HG03196 (cell line): ENCODE measurements around the gene CHMP2A.
"Not testable (repeated sequence)": the region's sequence is repeated elsewhere in the genome, so short reads cannot be mapped to it uniquely, and the experiment has no call there.

Source experiments
- ATAC-seq: cut with Tn5 transposase; IDR thresholded peaks from one replicate; pipeline ENCODE4 v1.9.1; 2021; ENCODE audit not compliant: unreplicated experiment

The CHMP2A gene

DNA sequence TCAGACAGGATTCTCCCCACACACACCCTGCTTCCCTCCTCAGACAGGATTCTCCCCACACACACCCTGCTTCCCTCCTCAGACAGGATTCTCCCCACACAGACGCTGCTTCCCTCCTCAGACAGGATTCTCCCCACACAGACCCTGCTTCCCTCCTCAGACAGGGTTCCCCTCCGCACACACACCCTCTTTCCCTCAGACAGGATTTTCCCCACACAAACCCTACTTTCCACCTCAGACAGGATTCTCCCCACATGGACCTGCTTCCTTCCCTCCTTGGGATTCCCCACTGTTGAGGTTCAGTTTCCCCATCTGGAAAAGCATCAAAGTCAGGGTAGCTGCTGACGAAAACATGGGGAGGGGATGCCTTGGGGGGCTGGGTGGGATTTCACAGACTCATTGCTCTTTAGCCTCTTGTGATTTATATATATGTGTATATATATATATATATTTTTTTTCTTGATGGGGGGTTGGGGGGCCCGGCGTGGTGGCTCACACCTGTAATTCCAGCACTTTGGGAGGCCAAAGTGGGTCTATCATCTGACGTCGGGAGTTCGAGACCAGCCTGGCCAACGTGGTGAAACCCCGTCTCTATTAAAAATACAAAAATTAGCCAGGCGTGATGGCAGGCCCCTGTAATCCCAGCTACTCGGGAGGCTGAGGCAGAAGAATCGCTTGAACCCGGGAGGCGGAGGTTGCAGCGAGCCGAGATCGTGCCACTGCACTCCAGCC, 12.1 kb downstream of the CHMP2A start:
- ATAC-seq: not testable (repeated sequence)

DNA sequence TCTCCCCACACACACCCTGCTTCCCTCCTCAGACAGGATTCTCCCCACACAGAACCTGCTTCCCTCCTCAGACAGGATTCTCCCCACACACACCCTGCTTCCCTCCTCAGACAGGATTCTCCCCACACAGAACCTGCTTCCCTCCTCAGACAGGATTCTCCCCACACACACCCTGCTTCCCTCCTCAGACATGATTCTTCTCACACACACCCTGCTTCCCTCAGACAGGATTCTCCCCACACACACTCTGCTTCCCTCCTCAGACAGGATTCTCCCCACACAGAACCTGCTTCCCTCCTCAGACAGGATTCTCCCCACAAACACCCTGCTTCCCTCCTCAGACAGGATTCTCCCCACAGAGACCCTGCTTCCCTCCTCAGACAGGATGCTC, 15.7 kb downstream of the CHMP2A start:
- ATAC-seq: not testable (repeated sequence)

DNA sequence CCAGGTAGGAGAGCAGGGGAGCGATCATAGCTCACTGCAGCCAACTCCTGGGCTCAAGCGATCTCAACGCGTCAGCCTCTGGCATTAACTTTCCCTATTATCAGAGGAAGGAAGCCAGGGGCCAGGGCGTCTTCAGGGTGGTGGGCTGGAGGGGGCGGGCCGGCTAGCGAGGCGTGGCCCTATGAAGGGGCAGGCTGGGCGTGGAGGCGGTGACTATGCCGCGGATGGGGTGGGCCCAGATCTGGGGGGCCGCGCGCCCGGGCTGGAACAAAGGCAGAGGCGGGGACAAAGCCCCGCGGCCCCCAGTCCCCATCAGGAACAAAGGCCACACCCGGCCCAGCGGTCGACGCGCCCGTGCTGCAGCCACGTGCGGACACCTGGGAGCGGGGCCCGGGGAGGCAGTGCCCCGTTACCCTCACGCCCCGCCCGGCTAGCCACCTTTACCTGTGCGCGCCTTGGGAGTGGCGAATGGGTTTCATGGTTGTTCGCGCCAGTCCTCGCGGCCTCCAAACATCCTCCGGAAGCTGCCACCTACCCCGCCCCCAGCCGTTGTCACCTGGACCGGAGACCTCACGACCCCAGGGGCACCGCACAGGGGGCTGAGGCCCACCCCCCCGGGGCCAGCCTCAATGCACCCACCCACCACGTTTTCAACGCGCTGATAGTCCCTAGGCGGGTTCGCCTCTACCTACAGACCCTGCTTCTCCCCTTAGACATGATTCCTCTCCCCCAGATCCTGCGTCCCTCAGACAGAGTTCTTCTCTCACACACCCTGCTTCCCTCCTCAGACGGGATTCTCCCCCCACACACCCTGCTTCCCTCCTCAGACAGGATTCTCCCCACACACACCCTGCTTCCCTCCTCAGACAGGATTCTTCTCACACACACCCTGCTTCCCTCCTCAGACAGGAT, 16.4 kb downstream of the CHMP2A start:
- ATAC-seq: no peak

DNA sequence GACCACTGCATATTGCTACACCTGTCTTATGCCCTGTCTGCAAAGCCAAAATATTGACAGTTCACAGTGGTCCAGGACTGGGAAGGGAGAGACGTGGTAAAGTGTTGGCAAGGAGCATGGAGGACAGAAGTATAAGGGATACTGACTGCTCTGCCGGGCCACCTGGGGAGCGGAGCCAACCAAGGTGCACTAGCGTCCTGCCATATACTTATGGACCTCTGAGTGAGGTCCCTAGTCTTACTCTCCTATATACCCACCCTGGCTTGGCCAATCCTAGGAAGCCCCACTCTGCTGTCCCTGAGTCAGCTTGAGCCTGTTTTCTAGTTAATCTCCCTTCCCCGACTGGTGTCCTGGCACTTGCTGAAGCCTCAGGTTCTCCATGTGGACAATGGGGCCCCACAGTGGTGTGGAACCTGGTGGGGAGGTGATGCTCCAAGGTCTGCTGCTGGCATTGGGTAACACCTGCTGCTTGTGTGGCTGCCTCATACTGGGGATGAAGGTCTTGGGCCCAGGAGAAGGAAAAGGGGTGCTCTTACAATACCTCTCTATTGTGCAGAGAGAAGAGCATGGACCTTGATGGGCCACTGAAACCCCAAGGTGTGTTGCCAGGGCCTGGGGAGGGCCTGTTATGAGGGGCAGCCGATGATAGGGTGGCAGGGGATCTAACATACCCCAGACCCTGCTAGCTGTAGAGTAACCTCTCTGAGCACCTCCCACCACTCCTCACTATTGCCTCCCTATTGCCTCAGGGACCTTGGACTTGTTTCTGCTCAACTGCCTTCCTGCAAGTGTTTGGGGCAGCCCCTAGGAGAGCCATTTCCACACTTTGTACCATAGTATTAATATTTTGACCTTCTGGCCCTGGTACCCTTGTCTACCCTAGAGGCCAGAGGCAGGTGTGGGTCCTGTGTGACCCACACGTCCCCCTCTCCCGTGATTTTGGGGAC, 17.8 kb downstream of the CHMP2A start:
- no peak for ATAC-seq

DNA sequence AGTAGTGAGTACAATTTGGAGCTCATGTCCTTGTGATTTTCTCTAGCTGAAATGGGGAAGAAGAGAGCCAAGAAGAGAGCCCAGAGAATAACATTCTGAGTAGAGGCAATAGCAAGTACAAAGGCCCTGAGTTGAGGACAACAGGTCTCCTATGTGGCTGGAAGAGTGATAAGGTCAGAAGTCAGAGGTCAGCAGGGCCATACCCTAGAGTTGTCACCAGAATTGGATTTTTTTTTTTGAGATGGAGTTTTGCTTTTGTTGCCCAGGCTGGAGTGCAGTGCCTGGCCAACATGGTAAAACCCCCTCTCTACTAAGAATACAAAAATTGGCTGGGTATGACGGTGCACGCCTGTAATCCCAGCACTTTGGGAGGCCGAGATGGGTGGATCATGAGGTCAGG, 19.0 kb downstream of the CHMP2A start:
- ATAC-seq: no peak

DNA sequence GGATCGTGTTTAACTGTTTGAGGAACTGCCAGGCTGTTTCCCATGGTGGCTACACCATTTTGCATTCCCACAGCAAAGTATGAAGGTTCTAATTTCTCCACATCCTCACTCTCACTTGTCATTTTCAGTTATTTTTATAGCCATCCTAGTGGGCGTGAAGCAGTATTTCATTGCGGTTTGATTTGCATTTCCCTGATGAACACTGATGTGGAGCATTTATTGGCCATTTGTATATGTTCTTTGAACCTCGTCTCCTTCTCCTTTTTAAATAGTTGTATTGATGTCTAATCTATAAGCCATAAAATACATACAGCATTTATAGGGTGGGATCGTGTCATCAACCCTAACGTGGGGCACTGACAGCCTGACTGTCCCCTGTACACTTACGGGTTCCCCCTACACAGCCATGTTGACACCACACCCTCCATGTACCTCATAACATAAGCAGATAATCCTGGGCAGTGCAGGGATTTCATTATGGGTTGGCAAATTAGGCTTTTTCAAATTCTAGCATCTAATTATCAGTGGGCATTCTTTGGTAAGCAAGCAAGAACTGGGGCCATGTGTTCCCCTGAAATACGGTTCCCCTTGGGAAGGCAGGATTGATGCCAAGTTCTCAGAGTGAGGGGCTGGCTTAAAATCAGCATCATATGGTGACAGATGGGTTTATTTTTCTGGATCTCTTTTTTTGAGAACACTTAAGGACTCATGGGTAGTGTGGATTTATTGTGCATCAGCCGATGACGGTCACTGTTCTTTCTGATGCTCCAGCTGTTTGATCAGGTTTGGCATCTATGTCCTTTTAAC, 23.7 kb downstream of the CHMP2A start:
- no peak for ATAC-seq

DNA sequence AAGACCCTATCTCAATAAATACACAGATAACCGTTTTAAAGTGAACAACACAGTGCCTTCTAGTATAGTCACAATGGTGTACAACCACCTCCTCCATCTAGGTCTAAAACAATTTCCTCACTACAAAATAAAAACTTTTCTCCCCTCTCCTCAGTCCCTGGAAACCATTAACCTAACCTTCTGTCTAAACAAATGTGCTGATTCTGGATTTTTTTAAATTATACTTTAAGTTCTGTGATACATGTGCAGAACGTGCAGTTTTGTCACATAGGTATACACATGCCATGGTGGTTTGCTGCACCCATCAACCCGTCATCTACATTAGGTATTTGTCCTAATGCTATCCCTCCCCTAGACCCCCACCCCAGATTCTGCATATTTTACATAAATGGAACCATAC, 25.5 kb downstream of the CHMP2A start:
- ATAC-seq: no peak

DNA sequence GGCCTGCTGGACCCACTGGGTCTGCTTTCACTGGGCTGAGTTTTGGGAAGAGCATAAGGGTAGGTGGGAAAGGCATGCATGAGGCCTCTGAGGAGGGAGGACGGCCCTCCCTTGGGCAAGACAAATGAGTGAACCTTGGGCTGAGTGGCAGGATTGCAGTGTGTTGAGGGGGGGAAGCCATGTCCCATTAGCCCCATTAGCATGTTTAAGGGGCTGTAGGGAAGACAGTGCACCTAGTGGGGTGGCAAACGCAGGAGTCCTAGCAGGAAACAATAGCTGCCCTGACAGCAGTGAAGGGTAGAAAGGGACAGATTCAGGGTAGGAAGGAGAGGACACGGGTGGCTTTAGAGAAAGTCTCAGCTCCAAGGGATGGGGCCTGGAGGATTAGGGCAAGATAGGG, 32.2 kb downstream of the CHMP2A start:
- ATAC-seq: no peak

DNA sequence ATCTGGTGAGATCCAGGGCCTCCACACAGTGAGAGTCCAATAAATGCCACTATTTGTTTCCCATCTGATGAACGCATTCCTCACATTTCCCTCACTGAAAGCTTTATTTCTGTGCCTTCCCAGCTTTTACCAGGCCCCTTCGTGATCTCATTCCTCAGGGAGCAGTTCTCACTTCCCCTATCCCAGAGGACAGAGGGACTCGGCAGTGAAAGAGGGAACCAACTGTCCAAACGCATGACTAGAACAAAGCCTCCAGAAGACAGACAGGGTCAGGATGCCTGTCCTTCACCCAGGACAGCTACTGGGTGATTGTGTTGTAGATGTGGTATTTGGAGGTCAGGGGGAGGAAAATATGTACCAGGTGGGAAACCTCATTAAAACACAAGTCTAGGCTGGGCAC, 33.3 kb downstream of the CHMP2A start:
- no peak for ATAC-seq

DNA sequence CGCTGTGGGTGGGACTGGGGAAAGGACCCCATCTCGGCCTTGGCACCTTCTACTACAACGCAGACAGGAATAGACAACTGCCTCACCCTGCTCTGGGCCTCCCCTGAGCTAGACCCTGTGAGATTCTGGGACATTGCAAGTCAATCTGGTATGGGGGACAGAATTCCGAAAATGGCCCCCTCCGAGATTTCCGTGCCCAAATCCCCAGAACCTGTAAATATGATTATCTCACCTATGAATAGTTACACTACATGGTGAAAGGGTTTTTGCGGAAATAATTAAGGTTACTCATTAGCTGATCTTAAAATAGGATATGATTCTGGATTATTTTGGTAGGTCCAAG, 34.7 kb downstream of the CHMP2A start:
- no peak for ATAC-seq

DNA sequence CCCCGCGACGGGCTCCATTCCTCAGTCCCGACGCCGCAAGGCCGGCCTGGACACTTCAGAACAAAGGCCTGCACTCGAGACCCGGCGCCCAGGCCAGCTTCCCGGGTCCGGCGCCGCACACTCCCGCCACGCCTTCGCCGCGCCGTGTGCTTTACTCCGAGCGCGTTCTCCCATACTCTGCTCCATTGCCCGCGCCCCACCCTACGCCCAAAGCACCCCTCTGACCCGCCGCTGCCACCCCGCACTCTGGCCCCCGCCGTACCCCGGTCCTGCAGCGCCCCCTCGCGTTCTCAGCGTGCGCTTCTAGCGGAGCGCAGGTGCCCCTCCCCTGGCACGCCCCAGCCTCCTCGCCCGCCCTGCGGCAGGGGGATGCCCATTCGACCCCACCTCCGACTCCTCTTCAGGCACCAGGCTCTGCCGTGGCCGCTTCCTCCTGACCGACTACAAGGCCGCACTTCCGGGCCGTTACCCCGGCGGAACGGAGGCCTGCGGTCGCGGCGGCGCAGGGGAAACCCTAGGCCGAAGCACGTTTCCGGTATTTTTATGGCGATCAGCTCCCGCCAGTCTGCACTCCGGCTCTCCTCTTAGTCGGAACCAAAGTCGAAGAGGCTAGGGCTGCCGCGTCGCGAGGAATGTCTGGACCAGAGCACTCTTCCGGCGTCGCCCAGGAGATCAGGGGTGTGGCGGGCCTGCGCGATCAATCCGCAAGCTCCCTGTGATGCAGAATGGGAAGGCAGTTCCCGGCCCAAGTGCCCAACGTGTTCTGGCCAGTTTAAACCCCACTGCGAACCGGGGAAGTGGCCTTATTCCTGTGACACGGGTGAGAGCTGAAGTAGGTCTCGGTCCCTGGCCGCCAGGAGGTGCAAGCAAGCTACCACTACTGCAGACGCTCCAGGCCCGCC, 35.3 kb downstream of the CHMP2A start, which contains the start of gene ZBTB45:
ZBTB45 (minus strand) TSS at position 456 of the 902 bp plus-strand sequence. CDS start 2,137 bp downstream, outside the sequence.
- ATAC-seq: peak; percentile 76

DNA sequence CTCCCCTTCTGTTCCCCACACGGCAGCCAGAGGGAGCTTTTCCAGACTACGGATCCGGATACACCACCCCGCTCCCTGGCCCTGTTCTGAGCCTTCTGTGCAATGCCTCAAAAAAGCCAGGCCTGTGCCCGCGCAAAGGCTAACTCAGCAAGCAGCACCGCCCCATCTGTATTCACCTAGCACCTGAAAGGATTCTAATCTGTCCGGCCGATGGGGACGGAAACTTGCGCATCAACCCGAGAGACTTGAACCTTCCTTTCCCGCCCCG, 35.9 kb downstream of the CHMP2A start:
- ATAC-seq: peak; percentile 6

DNA sequence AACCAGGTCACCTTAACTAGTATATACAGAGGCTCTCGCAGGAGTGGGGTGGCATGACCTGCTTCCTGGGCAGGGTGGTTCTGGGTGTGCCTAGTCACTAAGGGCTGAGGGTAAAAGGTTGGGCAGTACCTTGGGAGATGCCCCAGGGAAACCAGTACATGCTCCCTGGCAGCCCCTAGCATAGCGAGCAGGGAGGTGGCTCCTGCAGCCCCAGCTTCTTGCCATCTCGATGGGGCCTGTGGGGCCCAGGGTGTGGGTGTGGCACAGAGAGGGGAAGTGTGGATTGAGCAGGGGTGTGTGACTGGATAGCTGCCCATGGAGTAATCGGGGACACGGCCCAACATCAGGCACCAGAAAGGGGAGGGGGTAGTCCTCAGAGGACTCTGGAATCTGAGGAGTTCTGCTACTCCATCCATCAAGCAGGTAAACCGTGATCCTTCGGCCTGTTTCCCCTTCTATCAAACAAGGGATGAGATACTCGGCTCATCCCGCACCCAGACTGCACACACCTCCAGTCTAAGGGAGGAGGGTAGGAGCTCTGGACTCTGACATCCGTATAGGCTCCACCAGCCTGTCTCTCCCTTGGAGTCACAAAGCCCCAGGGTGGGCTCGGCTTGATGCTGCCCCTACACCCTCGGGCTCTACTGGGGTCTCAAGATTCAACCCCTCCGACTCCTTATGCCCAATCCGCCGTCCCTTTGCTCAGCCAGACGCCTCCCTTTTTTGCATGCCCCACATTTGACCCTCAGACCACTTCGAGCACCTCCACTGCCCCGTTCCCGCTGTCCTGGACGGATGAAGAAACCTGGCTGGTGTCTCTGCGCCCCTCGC, 36.4 kb downstream of the CHMP2A start:
- ATAC-seq: no peak

DNA sequence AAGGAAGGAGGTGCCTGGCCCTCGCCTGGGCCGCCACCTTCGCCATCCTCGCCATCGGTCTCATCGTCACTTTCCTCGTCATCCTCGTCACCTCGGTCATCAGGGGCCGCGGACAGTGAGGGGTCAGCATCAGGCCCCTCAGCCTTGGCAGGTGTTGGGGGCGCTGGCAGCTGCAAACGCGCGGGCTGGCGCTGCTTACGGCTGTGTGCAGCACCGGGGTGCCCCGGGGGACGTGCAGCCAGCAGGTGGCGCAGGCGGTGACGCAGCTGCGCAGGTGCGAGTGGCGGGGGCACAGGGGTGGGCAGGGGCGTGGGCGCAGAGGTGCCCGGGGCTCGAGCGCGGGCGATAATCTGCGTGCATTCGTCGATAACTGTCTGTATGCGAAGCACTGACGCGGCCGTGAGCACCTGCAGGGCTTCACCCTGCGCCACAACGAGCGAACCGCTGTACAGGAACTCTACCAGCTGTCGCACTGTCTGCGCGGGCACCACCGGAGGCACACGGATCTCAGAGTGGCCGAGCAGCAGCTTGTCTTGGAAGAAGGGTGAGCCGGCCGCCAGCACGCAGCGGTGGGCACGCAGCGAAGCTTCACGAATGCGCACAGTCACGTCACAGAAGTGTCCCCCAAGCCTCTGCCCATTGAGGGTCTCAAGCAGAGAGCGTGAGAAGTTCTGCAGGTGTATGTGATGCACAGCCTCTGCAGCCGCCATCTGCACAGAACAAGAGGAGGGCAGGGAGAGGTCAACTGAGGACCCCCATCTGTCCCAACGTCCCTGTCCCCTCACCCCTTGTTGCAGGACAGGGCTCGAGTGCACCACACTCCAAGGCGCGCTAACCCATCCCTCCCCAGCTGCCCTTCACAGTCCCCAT, 37.7 kb downstream of the CHMP2A start:
- ATAC-seq: no peak

DNA sequence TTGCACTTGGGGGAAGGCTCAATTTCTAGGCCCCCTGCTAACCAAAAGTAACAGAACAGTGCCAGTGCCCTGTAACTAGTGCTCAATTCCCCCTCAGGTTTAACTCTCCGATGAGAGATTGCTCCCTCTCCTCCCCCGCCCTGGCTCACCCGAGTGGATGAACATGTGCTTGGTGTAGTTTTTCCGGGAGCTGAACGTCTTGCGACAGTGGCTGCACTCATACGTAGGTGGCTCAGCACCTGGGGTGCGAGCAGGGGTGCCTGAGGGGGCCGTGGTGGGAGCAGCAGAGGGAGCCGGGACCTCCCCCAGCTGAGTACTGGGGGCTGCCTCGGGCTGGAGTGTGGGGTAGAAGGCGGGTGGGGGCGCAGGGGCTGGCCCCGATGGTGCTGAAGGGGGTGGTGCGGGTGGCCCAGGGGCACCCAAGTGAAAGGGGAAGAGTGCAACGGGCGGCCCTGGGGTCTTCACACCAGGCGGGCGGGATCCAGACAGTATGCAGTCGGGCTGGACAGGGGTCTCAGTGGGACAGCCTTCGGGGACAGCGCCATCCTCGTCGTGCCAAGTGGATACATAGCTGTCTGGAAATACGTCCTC, 38.6 kb downstream of the CHMP2A start:
- no peak for ATAC-seq

DNA sequence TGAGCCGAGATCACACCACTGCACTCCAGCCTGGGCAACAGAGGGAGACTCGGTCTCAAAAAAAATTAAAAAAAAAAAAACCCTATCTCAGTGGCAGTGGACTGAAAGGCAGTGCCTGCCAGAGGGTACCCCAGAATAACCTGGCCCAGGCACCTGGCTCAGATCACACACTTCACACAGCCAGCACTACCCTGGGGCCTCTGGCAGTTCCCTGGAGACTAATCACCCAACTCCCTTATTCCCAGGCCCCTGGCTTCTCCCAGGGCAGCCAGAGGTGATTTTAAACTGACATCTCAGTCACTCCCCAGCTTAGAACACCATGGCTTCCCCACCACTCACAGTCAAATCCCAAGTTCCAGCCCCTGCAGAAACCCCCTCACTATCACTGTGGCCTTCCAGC, 39.6 kb downstream of the CHMP2A start:
- no peak for ATAC-seq

DNA sequence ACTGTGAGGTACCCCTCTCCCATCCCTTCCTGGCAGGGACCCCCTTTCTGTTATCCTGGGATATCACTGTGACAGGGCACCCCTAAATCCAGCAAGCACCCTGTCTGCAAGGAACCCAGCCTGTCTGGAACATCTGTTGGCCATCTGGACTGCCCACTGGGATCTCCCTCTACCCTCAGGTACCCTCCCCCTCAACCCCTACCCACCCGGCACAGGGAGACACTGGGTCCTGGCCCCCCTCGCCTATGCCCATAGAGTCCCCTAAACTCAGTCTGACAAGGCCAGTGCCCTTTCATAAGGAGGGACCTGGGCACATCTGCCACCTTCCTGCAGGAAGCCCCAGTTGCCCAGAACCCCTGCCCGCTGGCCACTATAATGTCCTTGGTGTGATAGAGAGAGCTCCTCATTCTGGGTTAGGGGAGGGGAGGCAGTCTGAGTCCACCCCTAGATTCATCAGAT, 40.3 kb downstream of the CHMP2A start:
- no peak for ATAC-seq
